K562 (cell line): ENCODE results near the gene CEP170. TPM values are rescaled to one million over a fixed set of nuclear protein-coding genes. Genes with fewer than 3 reads are reported as not detected.
A peak's percentile ranks its signal among the peaks of the same experiment; 100 is the strongest.

Experiments
- AFF4 ChIP-seq: sonication (generic); formaldehyde crosslinking; IDR thresholded peaks from 2 replicates; pipeline ENCODE4 v1.8.0; 2023; ENCODE audit warnings: mild to moderate bottlenecking, missing genetic modification reagents
- BCL6 ChIP-seq: fragments of 250-450 bp; sonication (Bioruptor Pico); IDR thresholded peaks from 2 replicates; pipeline ENCODE4 v1.4.0; 2020
- CREBBP ChIP-seq: IDR thresholded peaks from one replicate; pipeline ENCODE4 v1.6.1; 2012; ENCODE audit warnings: low read depth, mild to moderate bottlenecking, control low read depth, inconsistent platforms, low read length
- CREM ChIP-seq: IDR thresholded peaks from 2 replicates; pipeline ENCODE4 v1.6.1; 2014; ENCODE audit warnings: antibody characterized with exemption, low read depth
- E2F6 ChIP-seq, 2 experiments: IDR thresholded peaks; 2 replicates each; pipeline ENCODE4 v1.6.1; 2011; ENCODE audit warnings: borderline replicate concordance in 1 of 2, control low read depth in 1 of 2, low read depth in 1 of 2, low read length in 1 of 2, mild to moderate bottlenecking in 1 of 2, mixed read lengths in 1 of 2, moderate library complexity in 1 of 2; ENCODE audit not compliant: insufficient read depth in 1 of 2, insufficient read length in 1 of 2, poor library complexity in 1 of 2, severe bottlenecking in 1 of 2; ENCODE audit errors: extremely low read depth in 1 of 2
- GATAD2B ChIP-seq: fragments of 450-650 bp; IDR thresholded peaks from 2 replicates; pipeline ENCODE4 v1.6.1; 2017; ENCODE audit warnings: mild to moderate bottlenecking, borderline replicate concordance
- KAT2B ChIP-seq: IDR thresholded peaks from one replicate; pipeline ENCODE4 v1.6.1; 2012; ENCODE audit warnings: low read depth, mild to moderate bottlenecking, control low read depth, inconsistent platforms, low read length, moderate library complexity
- KLF16 ChIP-seq: IDR thresholded peaks from 2 replicates; pipeline ENCODE4 v1.6.1; 2016; ENCODE audit warnings: antibody characterized with exemption
- L3MBTL2 ChIP-seq: fragments of 450-650 bp; IDR thresholded peaks from 2 replicates; pipeline ENCODE4 v1.6.1; 2016; ENCODE audit warnings: mild to moderate bottlenecking, moderate library complexity
- NONO ChIP-seq, 2 experiments: fragments of 200-400 bp in 1 of 2; fragments of 450-650 bp in 1 of 2; formaldehyde crosslinking in 1 of 2; IDR thresholded peaks; 2 replicates each; pipeline ENCODE4 v1.6.1; 2017; ENCODE audit warnings: low read depth in 2 of 2, mild to moderate bottlenecking in 2 of 2, moderate library complexity in 2 of 2, low read length in 1 of 2
- PKNOX1 ChIP-seq: fragments of 450-650 bp; IDR thresholded peaks from 2 replicates; pipeline ENCODE4 v1.6.1; 2016
- POLR3G ChIP-seq: IDR thresholded peaks from 2 replicates; pipeline ENCODE4 v1.6.1; 2011; ENCODE audit not compliant: insufficient read length, insufficient replicate concordance; ENCODE audit errors: extremely low read depth
- PPARD ChIP-seq: fragments of 250-450 bp; sonication (Bioruptor Pico); IDR thresholded peaks from 2 replicates; pipeline ENCODE4 v1.8.0; 2022; ENCODE audit warnings: inconsistent platforms, mild to moderate bottlenecking, moderate library complexity
- RAD21 ChIP-seq, 2 experiments: fragments of 250-450 bp in 1 of 2; fragments of 450-650 bp in 1 of 2; sonication (Bioruptor Pico) in 1 of 2; formaldehyde crosslinking in 1 of 2; IDR thresholded peaks in 1 of 2; conservative IDR thresholded peaks in 1 of 2; 2 replicates each; pipeline versions ENCODE4 v1.4.0 to v1.8.0; 2020 to 2022; ENCODE audit warnings: mild to moderate bottlenecking in 2 of 2, moderate library complexity in 1 of 2
- RNF2 ChIP-seq: sonication (generic); IDR thresholded peaks from 2 replicates; pipeline ENCODE4 v1.6.1; 2016
- TAF1 ChIP-seq: IDR thresholded peaks from 2 replicates; pipeline ENCODE4 v1.6.1; 2011; ENCODE audit warnings: mild to moderate bottlenecking, low read length, moderate library complexity; ENCODE audit not compliant: insufficient read depth, control insufficient read depth, severe bottlenecking; ENCODE audit errors: extremely low read depth
- TRIM24 ChIP-seq, 2 experiments: fragments of 450-650 bp; IDR thresholded peaks; 2 replicates each; pipeline ENCODE4 v1.6.1; 2016
- ZBTB34 ChIP-seq: fragments of 250-450 bp; sonication (Bioruptor Pico); IDR thresholded peaks from 2 replicates; pipeline ENCODE4 v1.8.0; 2021; ENCODE audit warnings: mild to moderate bottlenecking, moderate library complexity
- ZNF253 ChIP-seq: fragments of 250-450 bp; sonication (Bioruptor Pico); conservative IDR thresholded peaks from 2 replicates; pipeline ENCODE4 v1.6.1; 2021; ENCODE audit warnings: mild to moderate bottlenecking
- ZNF584 ChIP-seq: fragments of 200-800 bp; sonication (Bioruptor generic); IDR thresholded peaks from 2 replicates; pipeline ENCODE4 v1.6.1; 2016; ENCODE audit warnings: low read depth, mild to moderate bottlenecking, missing genetic modification characterization, missing compliant biosample characterization
- ZNF785 ChIP-seq: fragments of 250-450 bp; sonication (Bioruptor Pico); IDR thresholded peaks from 2 replicates; pipeline ENCODE4 v1.4.0; 2020; ENCODE audit warnings: mild to moderate bottlenecking
- polyA plus RNA-seq, 8 experiments: library from polyadenylated mRNA; depleted of rRNA in 4 of 8; stranded (reverse) in 5 of 8; unstranded in 3 of 8; fragments of >200 nt; fragmentation: Nextera tagmentation in 2 of 8; fragmentation: Illumina TruSeq in 1 of 8; extraction: Ambion mirVana in 2 of 8; extraction: Trizol in 1 of 8; gene quantifications; 2 replicates each; pipeline versions ENCODE4 v1.2.1 to v1.2.3, GENCODE V29; 2011 to 2014; ENCODE audit warnings: inconsistent platforms in 1 of 8, missing spikeins in 1 of 8
- total RNA-seq, 7 experiments: library from RNA; depleted of rRNA in 6 of 7; stranded (reverse); fragments of >200 nt in 6 of 7; fragmentation: Illumina TruSeq in 2 of 7; extraction: Trizol in 2 of 7; gene quantifications; 2 replicates each; pipeline versions ENCODE4 v1.2.1 to v1.2.3, GENCODE V29; 2011 to 2021; ENCODE audit warnings: low replicate concordance in 1 of 7

Gene CEP170
- total and polyA plus RNA-seq, 9 of the 15 experiments (the other 6 are each of a cell fraction or from before 2014, with no cell fraction given), result 22.6 to 110 (median 68.5) TPM

- TF ChIP-seq AFF4 (CRISPR knock-in tag) (no peak), ZNF253 (CRISPR knock-in tag) (no peak), E2F6 (IDR thresholded peaks at IDR 0.05; ENCODE audit: borderline replicate concordance in 1 of 2, extremely low read depth in 1 of 2, insufficient read depth in 1 of 2, insufficient read length in 1 of 2, low read depth in 1 of 2, low read length in 1 of 2, poor library complexity in 1 of 2, severe bottlenecking in 1 of 2) (peak in 1 of 2 experiments; percentile 39), POLR3G (no peak), TAF1 (peak; percentile 75), PPARD (CRISPR knock-in tag) (no peak), RAD21 (CRISPR knock-in tag; conservative IDR thresholded peaks at IDR 0.05 in 1 of 2, IDR thresholded peaks at IDR 0.05 in 1 of 2) (0 out of 4 replicates have a peak, but pooled peaks of 1 of the 2 experiments have one; percentile 3), GATAD2B (peak; percentile 30; the same call in 1 of the 2 replicates), CREM (peak; percentile 80), RNF2 (no peak), BCL6 (CRISPR knock-in tag) (no peak), NONO (IDR thresholded peaks at IDR 0.05; ENCODE audit: low read depth in 2 of 2, low read length in 1 of 2) (0 out of 4 replicates have a peak, but pooled peaks of 1 of the 2 experiments have one; percentile 46), KAT2B (no peak), TRIM24 (IDR thresholded peaks at IDR 0.05) (peak; percentile 25 to 41; a peak in 1 of 4 replicates), PKNOX1 (peak; percentile 34), ZNF584 (no peak), CREBBP (no peak), KLF16 (peak; percentile 45), ZNF785 (CRISPR knock-in tag) (no peak), ZBTB34 (CRISPR knock-in tag) (no peak), L3MBTL2 (no peak)
Observed at GRCh38 chr1:243254233-243254926, 701 bp downstream of the CEP170 start (continued).
